Spleen (tissue), 11 donors: ENCODE data around the gene ARMC10. TPM values are rescaled to one million over a fixed set of nuclear protein-coding genes. Genes with fewer than 3 reads are reported as not detected.
"Not testable (repeated sequence)": the region's sequence is repeated elsewhere in the genome, so short reads cannot be mapped to it uniquely, and the experiment has no call there.

ENCODE experiments used
- DNase-seq: peaks from one replicate; pipeline ENCODE4 v3.0.0-alpha.2; 2020
- H3K27ac ChIP-seq, 8 donors: fragments of 200-600 bp; sonication (generic) in 7 of 8; 1 replicate in 4 of 8; 2 replicates in 4 of 8; pipeline versions ENCODE4 v1.5.0 to v1.8.0; 2016 to 2021; ENCODE audit warnings: inconsistent platforms in 4 of 8, mild to moderate bottlenecking in 4 of 8, moderate library complexity in 1 of 8
- H3K27me3 ChIP-seq, 7 donors: fragments of 200-600 bp; sonication (generic) in 6 of 7; replicated peaks in 1 of 7; 1 replicate in 4 of 7; 2 replicates in 3 of 7; pipeline versions ENCODE4 v1.5.0 to v1.8.0; 2016 to 2021; ENCODE audit warnings: inconsistent platforms in 3 of 7, mild to moderate bottlenecking in 1 of 7
- H3K36me3 ChIP-seq, 6 donors: fragments of 200-600 bp; sonication (generic) in 5 of 6; 1 replicate in 4 of 6; 2 replicates in 2 of 6; pipeline versions ENCODE4 v1.5.0 to v1.8.0; 2016 to 2021; ENCODE audit warnings: inconsistent platforms in 2 of 6
- H3K4me1 ChIP-seq, 6 donors: fragments of 200-600 bp; sonication (generic) in 5 of 6; 1 replicate in 3 of 6; 2 replicates in 3 of 6; pipeline versions ENCODE4 v1.5.0 to v1.8.0; 2016 to 2021; ENCODE audit warnings: inconsistent platforms in 3 of 6
- H3K4me3 ChIP-seq, 8 donors: fragments of 200-600 bp; sonication (generic) in 7 of 8; 1 replicate in 4 of 8; 2 replicates in 4 of 8; pipeline versions ENCODE4 v1.5.0 to v1.8.0; 2016 to 2021; ENCODE audit warnings: inconsistent platforms in 4 of 8, mild to moderate bottlenecking in 4 of 8, moderate library complexity in 2 of 8
- H3K9me3 ChIP-seq, 8 donors: fragments of 200-600 bp; sonication (generic) in 7 of 8; 1 replicate in 4 of 8; 2 replicates in 4 of 8; pipeline versions ENCODE4 v1.5.0 to v1.8.0; 2016 to 2021; ENCODE audit warnings: inconsistent platforms in 4 of 8
- POLR2A ChIP-seq, 3 donors: fragments of 450-650 bp; IDR thresholded peaks; one replicate each; pipeline ENCODE4 v1.5.1; 2017; ENCODE audit warnings: antibody characterized with exemption in 3 of 3, mild to moderate bottlenecking in 1 of 3
- POLR2AphosphoS5 ChIP-seq, 3 donors: sonication (generic); formaldehyde crosslinking; IDR thresholded peaks; one replicate each; pipeline ENCODE4 v1.5.1; 2017; ENCODE audit warnings: antibody characterized with exemption in 3 of 3
- WGBS, 5 donors: extraction: QIAGEN DNeasy Blood & Tissue Kit in 3 of 5; methylation state at CpG; one replicate each; pipeline versions ENCODE4 v1.1.5 to v1.1.7; 2013 to 2018; 5-methylcytosine and 5-hydroxymethylcytosine counted together
- intact Hi-C: fragments of 100-400 bp; cut with DNase I; formaldehyde crosslinking; loops from one replicate; pipeline ENCODE4 v1.15.0; 2023; ENCODE audit warnings: low total_unique reads
- polyA plus RNA-seq, 3 donors: library from polyadenylated mRNA; stranded (reverse); fragments of 200-250 nt; gene quantifications; one replicate each; pipeline ENCODE4 v1.2.1, GENCODE V29; 2013
- total RNA-seq, 7 donors: library from RNA; depleted of rRNA in 3 of 7; stranded (reverse); fragments of >200 nt in 3 of 7; fragmentation: NEBNext Ultra II Directional in 4 of 7; extraction: Animal tissue kit (Norgen Biotek cat#: 25700) in 4 of 7; gene quantifications; one replicate each; pipeline versions ENCODE4 v1.1.0 to v1.2.1, GENCODE V29; 2016 to 2021
- TF ChIP-seq, protein P1 (sequence below), 11 experiments: fragments of 200-600 bp in 7 of 11; fragments of 450-650 bp in 4 of 11; sonication (generic) in 4 of 11; IDR thresholded peaks in 8 of 11; conservative IDR thresholded peaks in 3 of 11; 1 replicate in 7 of 11; 2 replicates in 4 of 11; pipeline versions ENCODE4 v1.4.0 to v1.8.0; 2016 to 2021; ENCODE audit warnings: antibody characterized with exemption in 11 of 11, inconsistent platforms in 4 of 11, mild to moderate bottlenecking in 1 of 11
- donor health status: healthy with polysubstance abuse.
- donor health status: DM: no; HTN: no; CAD: no; lungs with moderate emphysema.
- donor health status: DM: no; HTN: no; CAD: no.
- donor health status: Bipolar disorder and iron deficiency.
- donor health status: healthy.
- donor health status: DM: no; HTN: no; CAD: no.
- donor health status: DM: yes; HTN: yes; CAD: no.

Gene ARMC10
- total and polyA plus RNA-seq, 10 donors = 11.7 to 29.8 (median 26.2) TPM

DNA sequence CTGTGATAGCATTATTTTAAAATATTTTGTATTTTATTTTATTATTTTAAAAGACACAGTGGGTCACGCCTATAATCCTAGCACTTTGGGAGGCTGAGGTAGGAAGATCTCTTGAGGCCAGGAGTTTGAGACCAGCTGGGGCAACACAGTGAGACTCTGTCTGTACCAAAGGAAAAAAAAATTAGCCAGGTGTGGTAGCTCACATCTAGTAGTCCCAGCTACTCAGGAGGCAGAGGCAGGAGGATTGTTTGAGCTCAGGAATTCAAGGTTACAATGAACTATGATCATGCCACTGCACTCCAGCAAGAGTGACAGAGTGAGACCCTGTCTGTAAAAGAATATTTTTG lies 37.5 kb upstream of the ARMC10 start:
- 93 to 98% (median 97%) methylated on average over 1 of the region's 1 CpG for WGBS, 5 donors
- H3K9me3 ChIP-seq = peaks cover 0 to 3% (median 1%) of the 10 kb centered on the region in 8 donors

DNA sequence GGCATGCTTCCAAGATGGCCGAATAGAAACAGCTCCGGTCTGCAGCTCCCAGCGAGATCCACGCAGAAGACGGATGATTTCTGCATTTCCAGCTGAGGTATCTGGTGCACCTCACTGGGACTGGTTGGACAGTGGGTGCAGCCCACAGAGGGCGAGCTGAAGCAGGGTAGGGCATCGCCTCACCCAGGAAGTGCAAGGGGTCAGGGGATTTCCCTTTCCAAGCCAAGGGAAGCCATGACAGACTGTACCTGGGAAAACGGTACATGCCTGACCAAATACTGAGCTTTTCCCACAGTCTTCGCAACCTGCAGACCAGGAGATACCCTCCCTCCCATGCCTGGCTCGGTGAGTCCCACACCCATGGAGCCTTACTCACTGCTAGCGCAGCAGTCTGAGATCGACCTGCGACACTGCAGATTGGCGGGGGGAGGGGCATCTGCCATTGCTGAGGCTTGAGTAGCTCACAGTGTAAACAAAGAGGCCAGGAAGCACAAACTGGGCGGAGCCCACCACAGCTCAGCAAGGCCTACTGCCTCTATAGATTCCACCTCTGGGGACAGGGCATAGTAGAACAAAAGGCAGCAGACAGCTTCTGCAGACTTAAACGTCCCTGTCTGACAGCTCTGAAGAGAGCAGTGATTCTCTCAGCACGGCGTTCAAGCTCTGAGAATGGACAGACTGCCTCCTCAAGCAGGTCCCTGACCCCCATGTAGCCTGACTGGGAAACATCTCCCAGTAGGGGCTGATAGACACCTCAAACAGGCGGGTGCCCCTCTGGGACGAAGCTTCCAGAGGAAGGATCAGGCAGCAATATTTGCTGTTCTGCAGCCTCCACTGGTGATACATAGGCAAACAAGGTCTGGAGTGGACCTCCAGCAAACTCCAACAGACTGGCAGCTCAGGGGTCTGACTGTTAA lies 36.9 kb upstream of the ARMC10 start:
- H3K4me3 ChIP-seq, H3K9me3 ChIP-seq, H3K36me3 ChIP-seq, DNase-seq, intact Hi-C loops, H3K4me1 ChIP-seq, H3K27ac ChIP-seq, H3K27me3 ChIP-seq: not testable (repeated sequence)
- WGBS, 5 donors = 79 to 93% (median 87%) methylated on average over 20 of the region's 20 CpGs

More for the DNA sequence above, 37.5 kb upstream of the ARMC10 start:
- Histone ChIP-seq H3K4me3 (no peak overlapping the region), H3K36me3 (no peaks in the 10 kb centered on the region), H3K27me3 (no peaks in the 10 kb centered on the region), H3K4me1 (no peaks in the 10 kb centered on the region), H3K27ac (no peak overlapping the region)
- TF ChIP-seq POLR2AphosphoS5 (IDR thresholded peaks at IDR 0.05) (no peak), POLR2A (IDR thresholded peaks at IDR 0.05) (no peak)
- TF ChIP-seq, protein P1, sequence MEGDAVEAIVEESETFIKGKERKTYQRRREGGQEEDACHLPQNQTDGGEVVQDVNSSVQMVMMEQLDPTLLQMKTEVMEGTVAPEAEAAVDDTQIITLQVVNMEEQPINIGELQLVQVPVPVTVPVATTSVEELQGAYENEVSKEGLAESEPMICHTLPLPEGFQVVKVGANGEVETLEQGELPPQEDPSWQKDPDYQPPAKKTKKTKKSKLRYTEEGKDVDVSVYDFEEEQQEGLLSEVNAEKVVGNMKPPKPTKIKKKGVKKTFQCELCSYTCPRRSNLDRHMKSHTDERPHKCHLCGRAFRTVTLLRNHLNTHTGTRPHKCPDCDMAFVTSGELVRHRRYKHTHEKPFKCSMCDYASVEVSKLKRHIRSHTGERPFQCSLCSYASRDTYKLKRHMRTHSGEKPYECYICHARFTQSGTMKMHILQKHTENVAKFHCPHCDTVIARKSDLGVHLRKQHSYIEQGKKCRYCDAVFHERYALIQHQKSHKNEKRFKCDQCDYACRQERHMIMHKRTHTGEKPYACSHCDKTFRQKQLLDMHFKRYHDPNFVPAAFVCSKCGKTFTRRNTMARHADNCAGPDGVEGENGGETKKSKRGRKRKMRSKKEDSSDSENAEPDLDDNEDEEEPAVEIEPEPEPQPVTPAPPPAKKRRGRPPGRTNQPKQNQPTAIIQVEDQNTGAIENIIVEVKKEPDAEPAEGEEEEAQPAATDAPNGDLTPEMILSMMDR (IDR thresholded peaks at IDR 0.05 in 8 of 11, conservative IDR thresholded peaks at IDR 0.05 in 3 of 11) = no peak
- intact Hi-C loops = no loop called here
- DNase-seq = no peak

DNA sequence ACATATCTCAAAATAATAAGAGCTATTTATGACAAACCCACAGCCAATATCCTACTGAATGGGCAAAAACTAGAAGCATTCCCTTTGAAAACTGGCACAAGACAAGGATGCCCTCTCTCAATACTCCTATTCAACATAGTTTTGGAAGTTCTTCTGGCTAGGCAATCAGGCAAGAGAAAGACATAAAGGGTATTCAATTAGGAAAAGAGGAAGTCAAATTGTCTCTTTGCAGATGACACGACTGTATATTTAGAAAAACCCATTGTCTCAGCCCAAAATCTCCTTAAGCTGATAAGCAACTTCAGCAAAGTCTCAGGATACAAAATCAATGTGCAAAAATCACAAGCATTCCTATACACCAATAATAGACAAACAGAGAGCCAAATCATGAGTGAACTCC lies 33.1 kb upstream of the ARMC10 start:
- H3K27me3 ChIP-seq, intact Hi-C loops, H3K36me3 ChIP-seq, H3K4me3 ChIP-seq, H3K4me1 ChIP-seq, H3K27ac ChIP-seq, DNase-seq: not testable (repeated sequence)
- WGBS, 5 donors = 38 to 67% (median 52%) methylated on average over 1 of the region's 1 CpG
- peaks cover 0 to 19% (median 17%) of the 10 kb centered on the region in 8 donors for H3K9me3 ChIP-seq

DNA sequence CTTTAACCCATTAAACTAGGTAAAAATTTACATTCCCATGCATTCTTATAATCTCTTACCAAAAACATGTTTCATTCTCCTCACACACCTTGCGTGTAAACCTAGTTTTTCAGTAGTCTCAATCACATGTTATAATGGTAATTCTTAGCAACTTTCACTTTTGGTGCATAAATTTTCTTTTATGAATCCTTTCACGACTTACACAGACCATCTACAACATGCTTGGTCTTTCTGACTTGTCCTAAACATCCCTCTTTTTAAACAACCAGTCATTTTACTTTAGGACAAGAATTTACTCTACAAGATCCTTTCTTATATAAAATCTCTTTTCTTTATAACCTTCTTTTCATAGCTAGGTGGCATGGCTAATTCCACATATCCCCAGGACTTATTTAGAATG lies 26.1 kb upstream of the ARMC10 start:
- TF ChIP-seq, protein P1 (IDR thresholded peaks at IDR 0.05 in 8 of 11, conservative IDR thresholded peaks at IDR 0.05 in 3 of 11) = no peak
- no peak for TF ChIP-seq POLR2AphosphoS5 (IDR thresholded peaks at IDR 0.05)
- no peak for TF ChIP-seq POLR2A (IDR thresholded peaks at IDR 0.05)
- 78 to 92% (median 85%) methylated on average over 2 of the region's 2 CpGs for WGBS, 5 donors

DNA sequence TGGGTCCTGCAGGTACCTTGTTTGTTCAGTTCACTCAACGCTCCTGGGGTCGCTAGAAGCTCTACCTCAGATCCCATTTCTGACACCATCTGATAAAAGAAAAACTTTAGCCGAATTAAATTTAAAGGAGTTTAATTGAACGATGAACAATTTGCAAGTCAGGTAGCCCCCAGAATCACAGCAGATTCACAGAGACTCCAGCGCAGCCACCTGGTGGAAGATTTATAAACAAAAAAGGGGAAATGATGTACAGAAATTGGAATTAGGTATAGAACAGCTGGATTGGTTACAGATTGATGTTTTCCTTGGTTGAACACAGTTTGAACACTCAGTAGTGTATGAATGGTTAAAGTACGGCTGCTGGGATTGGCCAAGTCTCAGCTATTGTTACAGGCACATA lies 23.4 kb upstream of the ARMC10 start:
- peaks cover 0 to 27% (median 12%) of the 10 kb centered on the region in 8 donors for H3K9me3 ChIP-seq
- H3K27me3 ChIP-seq = no peaks in the 10 kb centered on the region
- no peak overlapping the region for H3K4me3 ChIP-seq
- WGBS, 5 donors = 85 to 96% (median 95%) methylated on average over 6 of the region's 6 CpGs
- TF ChIP-seq POLR2AphosphoS5 (IDR thresholded peaks at IDR 0.05) (no peak), POLR2A (IDR thresholded peaks at IDR 0.05) (no peak)
- TF ChIP-seq, protein P1 (IDR thresholded peaks at IDR 0.05 in 8 of 11, conservative IDR thresholded peaks at IDR 0.05 in 3 of 11) = no peak
- no peaks in the 10 kb centered on the region for H3K4me1 ChIP-seq
- intact Hi-C loops = no loop called here
- H3K27ac ChIP-seq = no peak overlapping the region
- H3K36me3 ChIP-seq = no peaks in the 10 kb centered on the region
- DNase-seq = no peak

More for the DNA sequence above, 26.1 kb upstream of the ARMC10 start:
- Histone ChIP-seq H3K9me3 (peaks cover 0 to 30% (median 14%) of the 10 kb centered on the region in 8 donors), H3K27me3 (no peaks in the 10 kb centered on the region), H3K4me3 (no peak overlapping the region), H3K4me1 (no peaks in the 10 kb centered on the region), H3K27ac (no peak overlapping the region), H3K36me3 (no peaks in the 10 kb centered on the region)
- intact Hi-C loops = no loop called here
- no peak for DNase-seq

DNA sequence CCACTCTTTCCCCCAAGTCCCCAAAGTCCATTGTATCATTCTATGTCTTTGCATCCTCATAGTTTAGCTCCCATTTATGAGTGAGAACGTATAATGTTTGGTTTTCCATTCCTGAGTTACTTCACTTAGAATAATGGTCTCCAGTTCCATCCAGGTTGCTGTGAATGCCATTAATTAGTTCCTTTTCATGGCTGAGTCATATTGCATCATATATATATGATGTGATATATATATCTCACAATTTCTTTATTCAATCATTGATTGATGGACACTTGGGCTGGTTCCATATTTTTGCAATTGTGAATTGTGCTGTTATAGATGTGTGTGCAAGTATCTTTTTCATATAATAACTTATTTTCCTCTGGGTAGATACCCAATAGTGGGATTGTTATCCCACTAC lies 18.9 kb upstream of the ARMC10 start:
- intact Hi-C loops, H3K27me3 ChIP-seq, H3K4me1 ChIP-seq, H3K36me3 ChIP-seq, H3K9me3 ChIP-seq, H3K4me3 ChIP-seq, H3K27ac ChIP-seq, DNase-seq: not testable (repeated sequence)
- WGBS, 5 donors = 83 to 97% (median 88%) methylated on average over 1 of the region's 1 CpG
